Upper lobe of right lung (tissue), 1 donor: ENCODE results near the gene NME7. TPM values are rescaled to one million over a fixed set of nuclear protein-coding genes. Genes with fewer than 3 reads are reported as not detected.

Experiments
- ATAC-seq: fragments of 200-7000 bp; cut with Tn5 transposase; one replicate; pipeline ENCODE4 v1.9.1; 2020; ENCODE audit warnings: mild to moderate bottlenecking, moderate library complexity
- DNase-seq: peaks from one replicate; pipeline ENCODE4 v3.0.0-alpha.2; 2020
- H3K27ac ChIP-seq: fragments of 200-600 bp; one replicate; pipeline ENCODE4 v1.8.0; 2022
- H3K27me3 ChIP-seq: fragments of 200-600 bp; one replicate; pipeline ENCODE4 v1.8.0; 2022; ENCODE audit warnings: mild to moderate bottlenecking
- H3K36me3 ChIP-seq: fragments of 200-600 bp; one replicate; pipeline ENCODE4 v1.8.0; 2022
- H3K4me1 ChIP-seq: fragments of 200-600 bp; one replicate; pipeline ENCODE4 v1.8.0; 2022
- H3K4me3 ChIP-seq: fragments of 200-600 bp; one replicate; pipeline ENCODE4 v1.8.0; 2022; ENCODE audit warnings: mild to moderate bottlenecking
- H3K9me3 ChIP-seq: fragments of 200-600 bp; one replicate; pipeline ENCODE4 v1.8.0; 2022
- CTCF ChIP-seq: fragments of 200-600 bp; IDR thresholded peaks from one replicate; pipeline ENCODE4 v1.8.0; 2022; ENCODE audit warnings: antibody characterized with exemption
- intact Hi-C: fragments of 100-400 bp; cut with DNase I; formaldehyde crosslinking; loops from one replicate; pipeline ENCODE4 v1.11.0; 2022
- total RNA-seq: library from RNA; stranded (reverse); fragmentation: NEBNext Ultra II Directional; extraction: Animal tissue kit (Norgen Biotek cat#: 25700); gene quantifications from one replicate; pipeline ENCODE4 v1.2.1, GENCODE V29; 2021
- donor health status: DM: no; HTN: yes; CAD: no; lungs with severe emphysema.

Gene NME7
- total RNA-seq, 1 donor from 2014 or later, result 12.1 TPM

- no peaks in the 10 kb centered on the region for H3K9me3 ChIP-seq
- DNase-seq, result no peak
- H3K27me3 ChIP-seq, result no peaks in the 10 kb centered on the region
- no peak for ATAC-seq
- H3K4me1 ChIP-seq, result no peaks in the 10 kb centered on the region
- no peak overlapping the region for H3K4me3 ChIP-seq
- H3K36me3 ChIP-seq, result no peaks in the 10 kb centered on the region
- intact Hi-C loops, result no loop called here
- TF ChIP-seq CTCF, result no peak
- no peak overlapping the region for H3K27ac ChIP-seq
Observed at GRCh38 chr1:169092399-169092798, 275.2 kb downstream of the NME7 start.

DNA sequence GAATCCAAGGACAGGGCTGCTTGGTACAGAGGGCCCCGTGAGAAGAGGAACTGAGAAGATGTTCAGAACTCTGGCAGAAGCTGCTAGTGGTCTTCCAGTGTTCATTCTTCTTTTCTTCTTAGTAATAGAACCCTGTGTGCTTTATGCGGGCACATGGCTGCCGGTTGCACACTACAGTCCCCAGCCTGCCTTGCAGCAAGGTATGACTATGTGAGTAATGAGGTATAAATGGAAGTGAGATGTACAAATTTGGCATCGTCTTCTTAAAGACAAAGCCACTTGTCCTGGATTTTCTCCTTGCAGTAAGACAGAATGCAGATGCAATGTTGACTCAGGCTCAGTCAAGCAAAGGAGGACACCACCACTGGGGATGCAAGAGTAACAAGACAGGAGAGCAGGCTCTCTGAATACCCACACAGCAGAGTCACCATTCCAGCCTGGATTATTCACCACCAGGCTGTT lies 276.1 kb downstream of the NME7 start:
- intact Hi-C loops, result no loop called here
- no peak for ATAC-seq
- H3K4me1 ChIP-seq, result no peaks in the 10 kb centered on the region
- no peak for DNase-seq
- H3K36me3 ChIP-seq, result no peaks in the 10 kb centered on the region
- no peak for TF ChIP-seq CTCF
- H3K4me3 ChIP-seq, result no peak overlapping the region
- H3K9me3 ChIP-seq, result no peaks in the 10 kb centered on the region
- no peak overlapping the region for H3K27ac ChIP-seq
- no peaks in the 10 kb centered on the region for H3K27me3 ChIP-seq

DNA sequence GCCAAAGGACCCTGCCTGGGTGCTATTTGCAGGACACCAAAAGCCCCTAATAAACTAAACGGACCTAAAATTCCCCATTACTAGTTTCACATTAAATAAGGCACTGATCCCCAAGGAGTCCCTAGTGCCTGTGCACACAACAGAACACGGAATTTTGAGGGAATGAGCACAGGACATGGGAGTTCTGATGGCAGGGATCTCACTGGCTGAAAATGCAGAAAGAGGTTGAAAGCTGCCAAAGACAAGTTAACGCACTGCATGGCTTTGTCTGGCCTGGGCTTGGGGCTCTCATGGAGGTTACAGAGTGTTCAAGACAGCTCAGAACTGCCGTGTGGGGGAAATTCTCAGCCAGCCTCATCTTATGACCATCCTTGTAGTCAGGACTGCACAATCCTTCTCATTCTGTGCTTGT lies 276.7 kb downstream of the NME7 start:
- H3K9me3 ChIP-seq, result no peaks in the 10 kb centered on the region
- no peak for DNase-seq
- no peaks in the 10 kb centered on the region for H3K4me1 ChIP-seq
- no peak for TF ChIP-seq CTCF
- H3K27ac ChIP-seq, result no peak overlapping the region
- ATAC-seq, result no peak
- H3K4me3 ChIP-seq, result no peak overlapping the region
- H3K27me3 ChIP-seq, result no peaks in the 10 kb centered on the region
- intact Hi-C loops, result no loop called here
- no peaks in the 10 kb centered on the region for H3K36me3 ChIP-seq

- H3K27ac ChIP-seq, result no peak overlapping the region
- DNase-seq (no peak), ATAC-seq (no peak)
- intact Hi-C loops, result no loop called here
- H3K36me3 ChIP-seq, result no peaks in the 10 kb centered on the region
- H3K4me3 ChIP-seq, result no peak overlapping the region
- TF ChIP-seq CTCF, result no peak
- H3K9me3 ChIP-seq, result no peaks in the 10 kb centered on the region
- H3K27me3 ChIP-seq, result no peaks in the 10 kb centered on the region
- no peaks in the 10 kb centered on the region for H3K4me1 ChIP-seq
Observed at GRCh38 chr1:169090308-169090899, 277.2 kb downstream of the NME7 start.

DNA sequence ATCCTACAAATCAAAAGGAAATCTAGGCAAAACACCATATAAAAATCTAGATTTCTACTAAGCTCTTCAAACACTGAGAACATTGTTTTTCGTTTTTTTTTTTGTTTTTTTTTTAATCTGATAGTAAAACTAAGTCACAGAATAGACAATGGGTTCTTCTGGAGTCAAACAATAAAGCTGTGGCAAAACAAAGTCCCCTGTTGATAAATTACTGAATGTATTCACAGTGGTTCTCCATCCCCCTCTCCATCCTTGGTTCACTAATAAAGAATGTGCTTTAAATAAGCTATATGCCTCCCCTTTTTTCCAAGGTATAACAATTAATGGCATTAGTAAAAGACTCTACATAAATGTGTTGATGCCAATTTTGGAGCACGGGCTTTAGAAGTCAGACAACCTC lies 277.8 kb downstream of the NME7 start:
- Histone ChIP-seq H3K4me3 (no peak overlapping the region), H3K27ac (no peak overlapping the region), H3K27me3 (no peaks in the 10 kb centered on the region), H3K4me1 (no peaks in the 10 kb centered on the region), H3K9me3 (no peaks in the 10 kb centered on the region), H3K36me3 (no peaks in the 10 kb centered on the region)
- ATAC-seq (no peak), DNase-seq (no peak)
- intact Hi-C loops, result no loop called here
- no peak for TF ChIP-seq CTCF

- DNase-seq, result no peak
- H3K27ac ChIP-seq, result no peak overlapping the region
- ATAC-seq, result no peak
- H3K36me3 ChIP-seq, result no peaks in the 10 kb centered on the region
- H3K4me1 ChIP-seq, result no peaks in the 10 kb centered on the region
- H3K27me3 ChIP-seq, result no peaks in the 10 kb centered on the region
- no peak overlapping the region for H3K4me3 ChIP-seq
- intact Hi-C loops, result no loop called here
- TF ChIP-seq CTCF, result no peak
- no peaks in the 10 kb centered on the region for H3K9me3 ChIP-seq
Observed at GRCh38 chr1:169087876-169088275, 279.7 kb downstream of the NME7 start.
